Stimulated activated CD8-positive, alpha-beta memory T cell treated with anti-CD3 and anti-CD28 coated beads, Interleukin-12 subunit alpha, Interleukin-12 subunit beta, amount 100 ng/mL, for 24 hours (primary cell): ENCODE results near the gene SSTR5.
A peak's percentile ranks its signal among the peaks of the same experiment; 100 is the strongest.

Source experiments
- DNase-seq: peaks from one replicate; pipeline ENCODE4 v3.0.0-alpha.2; 2020; ENCODE audit errors: extremely low read depth

Gene SSTR5

DNA sequence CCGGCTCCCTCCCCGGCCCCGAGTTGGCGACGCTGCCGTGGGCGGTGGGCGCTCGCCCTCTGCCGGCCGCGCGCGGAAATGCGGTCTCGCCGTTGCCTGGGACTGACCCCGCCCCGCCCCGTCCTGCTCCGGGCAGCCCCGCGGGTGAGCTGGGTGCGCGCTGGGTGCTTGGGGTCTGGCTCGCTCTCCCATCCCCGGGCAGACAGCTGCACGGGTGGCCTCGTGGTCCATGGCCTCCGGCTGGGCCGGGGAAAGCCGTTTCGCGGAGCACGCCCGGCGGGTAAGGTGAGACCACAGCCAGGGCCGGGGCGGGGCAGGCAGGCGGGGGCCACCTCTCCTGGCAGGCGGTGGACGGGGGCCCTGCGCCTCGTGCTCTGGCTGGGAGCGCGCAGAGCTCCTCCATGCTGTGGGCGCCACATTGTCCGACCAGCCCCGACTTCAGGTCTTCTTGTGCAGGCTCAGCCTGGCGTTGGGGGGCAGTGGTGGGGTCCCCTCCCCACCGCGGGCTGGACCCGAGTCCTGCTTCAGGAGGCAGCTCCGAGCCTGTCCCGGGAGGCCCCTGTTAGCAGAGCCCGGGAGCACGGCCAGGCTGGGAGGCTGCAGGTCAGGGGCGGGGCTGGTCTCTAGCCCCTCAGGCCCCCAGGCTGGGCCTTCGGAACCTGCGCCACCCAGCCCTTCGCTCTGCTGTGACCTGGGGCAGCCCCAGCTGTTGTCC, 30.5 kb downstream of the SSTR5 start:
- peak; percentile 33 for DNase-seq

GRCh38 chr16:1103636-1103980, 31.1 kb downstream of the SSTR5 start:
- no peak for DNase-seq

- no peak for DNase-seq
Measured at GRCh38 chr16:1105888-1106620, 33.5 kb downstream of the SSTR5 start.

DNA sequence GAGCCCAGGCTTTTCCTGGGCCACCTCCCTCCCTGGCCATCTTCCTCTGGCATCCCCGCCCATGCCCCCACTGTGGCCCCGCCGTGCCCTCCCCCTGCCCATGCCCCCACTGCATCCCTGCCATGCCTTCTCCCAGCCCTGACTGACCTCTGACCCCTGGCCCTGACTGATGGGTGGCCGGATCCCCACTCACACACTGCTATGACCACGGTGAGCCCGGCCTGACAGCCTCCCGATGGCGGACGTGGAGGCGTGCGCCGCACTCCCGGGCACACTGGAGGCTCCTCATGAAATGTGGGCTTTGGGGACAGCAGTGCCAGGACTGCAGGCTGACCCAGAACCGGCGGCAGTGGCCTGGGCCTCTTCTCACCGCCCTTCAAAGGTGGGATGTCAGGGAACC, 34.1 kb downstream of the SSTR5 start:
- DNase-seq = no peak

DNA sequence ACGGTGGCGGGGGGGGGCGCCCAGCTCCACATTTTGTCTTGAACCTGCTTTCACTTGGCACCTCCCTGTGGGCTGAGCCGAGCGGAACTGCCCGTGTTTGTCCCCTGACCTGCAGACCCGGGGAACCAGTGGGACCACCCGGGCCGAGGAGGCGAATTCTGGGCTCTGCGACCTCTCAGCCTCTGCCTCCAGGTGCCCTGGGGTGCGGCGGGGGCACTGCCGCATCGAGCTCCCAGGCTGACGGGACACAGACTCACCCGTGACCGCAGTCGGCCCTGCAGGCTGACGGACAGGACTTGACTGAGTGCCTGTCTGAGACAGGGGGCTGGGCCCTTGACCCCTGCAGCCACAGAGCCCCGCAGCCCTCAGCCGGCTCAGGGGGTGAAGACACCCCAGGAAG, 34.6 kb downstream of the SSTR5 start:
- DNase-seq = no peak

GRCh38 chr16:1107731-1108130, 35.2 kb downstream of the SSTR5 start:
- no peak for DNase-seq

GRCh38 chr16:1108299-1109252, 36.0 kb downstream of the SSTR5 start:
- no peak for DNase-seq

DNA sequence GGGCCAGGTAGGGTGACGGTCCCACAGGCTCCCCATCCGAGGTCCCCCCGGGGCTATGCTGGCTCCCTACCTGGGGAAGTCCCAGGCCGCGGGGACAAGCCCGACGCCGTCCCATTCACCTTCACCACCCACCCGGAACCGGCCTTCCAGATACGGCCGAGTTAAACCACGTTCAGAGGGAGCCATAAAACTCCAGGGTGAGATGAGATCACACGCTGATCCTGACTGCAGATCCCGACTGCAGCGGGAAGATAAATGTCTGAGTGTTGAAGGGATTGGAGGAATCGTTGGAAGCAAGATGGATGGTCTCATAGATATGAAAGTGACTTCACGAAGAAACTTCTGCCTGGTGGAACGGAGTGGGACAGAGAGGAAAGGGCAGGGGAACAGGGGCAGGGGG, 37.1 kb downstream of the SSTR5 start:
- DNase-seq = no peak

GRCh38 chr16:1112506-1113184, 40.1 kb downstream of the SSTR5 start:
- no peak for DNase-seq

DNA sequence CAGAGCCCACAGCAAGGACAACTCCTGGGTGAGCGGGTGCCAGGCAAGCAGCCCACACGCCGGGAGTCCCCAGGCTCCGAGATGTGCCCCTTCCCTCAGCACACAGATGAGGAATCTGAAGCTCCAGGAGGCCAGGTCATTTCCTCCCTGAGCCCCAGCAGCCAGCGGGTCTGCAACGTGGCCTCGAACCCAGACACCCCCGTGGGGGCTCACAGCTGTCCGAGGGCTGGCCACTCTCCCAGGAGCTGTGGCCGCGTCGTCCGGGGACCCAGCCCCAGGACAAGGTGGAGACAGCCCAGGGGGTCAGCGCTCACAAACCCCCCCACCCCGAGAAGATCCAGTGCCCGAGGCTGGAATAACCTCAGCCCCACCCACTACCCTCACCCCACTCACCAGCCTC, 40.9 kb downstream of the SSTR5 start:
- no peak for DNase-seq

GRCh38 chr16:1113889-1114526, 41.5 kb downstream of the SSTR5 start:
- no peak for DNase-seq

GRCh38 chr16:1116693-1117077, 44.1 kb downstream of the SSTR5 start:
- DNase-seq = no peak

- no peak for DNase-seq
Measured at GRCh38 chr16:1117176-1117900, 44.8 kb downstream of the SSTR5 start.

DNA sequence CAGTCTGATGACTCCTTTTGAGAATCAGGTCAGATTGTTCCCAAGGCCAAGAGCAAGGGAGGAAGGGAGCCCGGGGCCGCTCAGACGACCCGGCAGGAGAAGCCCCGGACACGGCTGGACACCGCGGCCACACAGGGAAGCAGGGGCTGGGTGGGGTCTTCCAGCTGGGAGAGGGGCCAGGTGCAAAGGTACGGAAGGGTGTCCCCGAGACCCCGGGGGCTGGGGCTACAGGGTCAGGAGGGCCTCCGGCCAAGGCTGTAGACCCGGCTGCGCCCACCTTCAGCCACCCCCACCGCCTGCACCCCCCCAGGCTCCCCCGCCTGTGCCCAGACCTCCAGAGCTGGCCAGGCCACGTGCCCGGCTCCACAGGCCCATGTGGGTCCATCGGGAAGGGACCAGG, 45.4 kb downstream of the SSTR5 start:
- DNase-seq = no peak

- no peak for DNase-seq
Measured at GRCh38 chr16:1119129-1119528, 46.6 kb downstream of the SSTR5 start.

- no peak for DNase-seq
Measured at GRCh38 chr16:1119766-1120576, 47.4 kb downstream of the SSTR5 start.

DNA sequence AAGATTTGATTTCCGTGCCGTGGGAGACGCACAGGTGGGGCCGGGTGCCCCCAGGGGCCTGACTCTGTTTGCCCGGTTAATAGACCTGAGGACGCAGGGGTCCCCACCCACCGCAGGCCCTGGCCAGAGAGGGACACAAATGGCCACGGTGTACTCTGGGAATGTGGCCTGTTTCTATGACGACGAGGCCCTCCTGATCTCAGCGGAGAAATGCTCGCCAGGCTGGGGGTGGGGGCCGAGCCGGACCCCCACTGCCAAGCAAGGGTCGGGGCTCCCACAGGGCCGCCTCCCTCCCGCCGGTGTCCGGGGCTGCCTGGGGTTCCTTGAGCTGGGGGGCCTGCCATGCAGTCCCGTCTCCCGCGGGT, 48.0 kb downstream of the SSTR5 start:
- no peak for DNase-seq

DNA sequence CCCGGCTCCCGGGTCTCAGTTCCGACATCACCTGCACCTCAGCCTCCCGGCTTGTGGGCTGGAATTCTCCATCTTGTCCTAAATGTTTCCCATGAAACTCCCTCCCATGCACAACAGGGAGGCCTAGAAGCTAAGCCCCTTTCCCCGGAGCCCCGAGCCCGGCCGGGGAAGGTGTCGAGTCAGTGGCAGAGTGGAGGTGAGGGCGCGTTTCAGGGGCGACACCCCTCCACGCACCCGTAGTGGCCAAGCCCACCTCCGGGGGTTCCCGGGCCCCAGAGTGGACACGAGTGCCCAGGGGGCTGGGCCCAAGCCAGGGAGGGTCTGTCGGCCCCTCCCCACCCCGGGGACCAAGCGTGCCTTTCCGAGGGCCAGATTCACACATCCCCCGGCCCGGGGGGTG, 48.5 kb downstream of the SSTR5 start:
- DNase-seq = no peak

DNA sequence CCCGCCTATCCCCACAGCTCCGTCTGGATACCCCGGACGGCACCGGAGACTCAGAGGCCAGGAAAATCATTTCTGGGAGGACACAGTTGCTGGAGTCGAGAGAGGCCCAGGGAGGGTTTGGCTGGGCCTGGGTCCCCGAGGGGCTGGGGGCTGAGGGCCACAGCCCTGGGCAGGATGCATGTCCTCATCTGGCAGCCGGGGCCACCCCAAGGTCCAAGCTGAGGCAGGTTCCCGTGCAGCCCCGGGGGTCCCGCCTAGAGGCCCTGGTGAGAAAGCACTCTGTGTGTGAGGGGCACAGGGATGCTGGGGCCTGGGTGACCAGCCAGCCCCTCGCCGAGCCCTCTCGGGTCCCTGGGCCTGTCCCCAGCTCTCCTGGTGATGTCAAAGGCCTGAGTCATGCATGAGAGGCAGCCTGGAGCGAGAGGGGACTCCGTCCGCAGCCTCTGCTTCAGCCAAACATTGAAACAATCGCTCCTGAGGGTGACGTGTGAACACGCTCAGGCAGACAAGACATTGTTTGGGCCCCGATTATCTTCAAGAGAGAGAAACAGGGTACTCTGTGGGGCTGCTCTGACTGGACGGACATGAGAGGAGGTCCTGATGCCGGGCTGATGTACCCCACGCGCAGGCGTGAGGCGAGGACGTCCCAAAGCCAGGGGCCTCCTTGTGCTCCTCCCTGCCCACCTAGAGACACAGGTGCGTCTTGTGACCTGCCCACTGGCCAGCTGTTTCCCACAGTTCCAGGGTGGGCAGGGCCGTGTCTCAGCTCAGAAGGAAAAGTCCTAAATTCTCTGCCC, 49.3 kb downstream of the SSTR5 start:
- no peak for DNase-seq
